Activated CD8-positive, alpha-beta memory T cell treated with anti-CD3 and anti-CD28 coated beads for 4 hours (primary cell): ENCODE measurements around the gene TDO2.

Experiments
- DNase-seq, 2 donors: peaks; one replicate each; pipeline ENCODE4 v3.0.0-alpha.2; 2020; ENCODE audit warnings: low read depth in 2 of 2

The TDO2 gene

GRCh38 chr4:155953151-155954117 is 49.9 kb downstream of the TDO2 start, which contains the start of gene CTSO:
TSS of gene CTSO (minus strand) at chr4:155953866. CDS start at chr4:155953847, 19 bp downstream.
- peak; percentile 52 to 53 for DNase-seq

- no peak for DNase-seq
These were observed 50.7 kb downstream of the TDO2 start for GRCh38 chr4:155954118-155954685.

- no peak for DNase-seq
These were observed 51.4 kb downstream of the TDO2 start for GRCh38 chr4:155954939-155955338.

- DNase-seq = no peak
These were observed 53.0 kb downstream of the TDO2 start for GRCh38 chr4:155956461-155956860.

GRCh38 chr4:155959417-155959816 is 55.9 kb downstream of the TDO2 start:
- no peak for DNase-seq

GRCh38 chr4:155960522-155960921 is 57.0 kb downstream of the TDO2 start:
- DNase-seq = no peak

GRCh38 chr4:155961575-155961974 is 58.1 kb downstream of the TDO2 start:
- DNase-seq = no peak

GRCh38 chr4:155962767-155963166 is 59.3 kb downstream of the TDO2 start:
- no peak for DNase-seq

- no peak for DNase-seq
These were observed 60.8 kb downstream of the TDO2 start for GRCh38 chr4:155964016-155964891.

GRCh38 chr4:155966171-155966570 is 62.7 kb downstream of the TDO2 start:
- DNase-seq = no peak

GRCh38 chr4:155966731-155967395 is 63.4 kb downstream of the TDO2 start:
- DNase-seq = no peak
